Measurements from ENCODE around the gene IL17B.

DNA sequence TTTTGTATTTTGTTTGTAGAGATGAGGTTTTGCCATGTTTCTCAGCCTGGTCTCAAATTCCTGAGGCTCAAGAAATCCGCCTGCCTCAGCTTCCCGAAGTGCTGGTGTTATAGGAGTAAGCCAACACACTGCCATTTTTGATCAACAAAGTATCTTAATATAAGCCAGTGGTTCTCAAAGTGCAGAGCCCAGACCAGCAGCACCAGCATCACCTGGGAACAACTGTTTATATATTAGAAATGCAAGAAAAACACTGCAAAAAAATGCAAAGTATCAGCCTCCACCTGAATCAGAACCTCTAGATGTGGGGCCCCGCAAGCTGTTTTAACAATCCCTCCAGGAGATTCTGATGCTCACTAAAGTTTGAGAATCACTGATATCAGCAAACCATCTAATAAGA lies 6.2 kb downstream of the IL17B start:
- TF ChIP-seq CTCF (IDR thresholded peaks at IDR 0.05) (no peak), POLR2AphosphoS5 (IDR thresholded peaks at IDR 0.05; ENCODE audit: insufficient read depth in 1 of 2, low read depth in 1 of 2) (no peak)
